Neuronal stem cell (in vitro differentiated cells): Measurements from ENCODE around the gene POLN.

Source experiments
- DNase-seq: peaks from one replicate; pipeline ENCODE4 v3.0.0-alpha.2; 2013; ENCODE audit warnings: low spot score
- H2AFZ ChIP-seq: one replicate; pipeline ENCODE4 v1.6.1; 2013; ENCODE audit warnings: mild to moderate bottlenecking, low read length, inconsistent platforms
- H2AK5ac ChIP-seq: 2 replicates; pipeline ENCODE4 v1.6.1; 2013; ENCODE audit warnings: low read depth, mild to moderate bottlenecking, inconsistent platforms, low read length, moderate library complexity, mixed read lengths
- H2BK120ac ChIP-seq: 2 replicates; pipeline ENCODE4 v1.6.1; 2013; ENCODE audit warnings: low read depth, mild to moderate bottlenecking, inconsistent platforms, low read length, moderate library complexity, mixed read lengths
- H2BK12ac ChIP-seq: one replicate; pipeline ENCODE4 v1.6.1; 2013; ENCODE audit warnings: low read length, inconsistent platforms
- H2BK15ac ChIP-seq: 2 replicates; pipeline ENCODE4 v1.6.1; 2013; ENCODE audit warnings: mild to moderate bottlenecking, low read length, inconsistent platforms, mixed read lengths
- H2BK5ac ChIP-seq: one replicate; pipeline ENCODE4 v1.6.1; 2013; ENCODE audit warnings: inconsistent platforms, mild to moderate bottlenecking, low read length, moderate library complexity
- H3K14ac ChIP-seq: one replicate; pipeline ENCODE4 v1.6.1; 2013; ENCODE audit warnings: low read length, inconsistent platforms
- H3K18ac ChIP-seq: 2 replicates; pipeline ENCODE4 v1.6.1; 2013; ENCODE audit warnings: low read length, inconsistent platforms
- H3K23ac ChIP-seq: 2 replicates; pipeline ENCODE4 v1.6.1; 2013; ENCODE audit warnings: low read depth, mild to moderate bottlenecking, mixed read lengths, low read length, inconsistent platforms; ENCODE audit not compliant: poor library complexity
- H3K27ac ChIP-seq: replicated peaks from 3 replicates; pipeline ENCODE4 v1.5.1; 2013; ENCODE audit warnings: low read length, inconsistent platforms
- H3K27me3 ChIP-seq, 3 experiments: 2 replicates each; pipeline ENCODE4 v1.6.1; 2013; ENCODE audit warnings: low read length in 3 of 3, mild to moderate bottlenecking in 2 of 3, inconsistent platforms in 1 of 3, low read depth in 1 of 3, mixed read lengths in 1 of 3, moderate library complexity in 1 of 3; ENCODE audit not compliant: control insufficient read depth in 3 of 3, insufficient read depth in 3 of 3
- H3K36me3 ChIP-seq, 2 donors: replicated peaks in 1 of 2; 2 replicates each; pipeline ENCODE4 v1.6.1; 2013; ENCODE audit warnings: low read length in 2 of 2; ENCODE audit not compliant: control insufficient read depth in 2 of 2, insufficient read depth in 2 of 2
- H3K4ac ChIP-seq: 2 replicates; pipeline ENCODE4 v1.6.1; 2013; ENCODE audit warnings: inconsistent platforms, mild to moderate bottlenecking, low read length, moderate library complexity
- H3K4me1 ChIP-seq, 2 donors: 1 replicate in 1 of 2; 2 replicates in 1 of 2; pipeline ENCODE4 v1.6.1; 2013; ENCODE audit warnings: low read length in 2 of 2, low read depth in 1 of 2; ENCODE audit not compliant: control insufficient read depth in 2 of 2, insufficient read depth in 1 of 2
- H3K4me2 ChIP-seq: one replicate; pipeline ENCODE4 v1.6.1; 2013; ENCODE audit warnings: mild to moderate bottlenecking, low read length, inconsistent platforms; ENCODE audit not compliant: insufficient read depth, poor library complexity, severe bottlenecking
- H3K4me3 ChIP-seq, 2 donors: 2 replicates each; pipeline ENCODE4 v1.5.1; 2013; ENCODE audit warnings: low read length in 2 of 2, mild to moderate bottlenecking in 2 of 2, inconsistent platforms in 1 of 2, moderate library complexity in 1 of 2
- H3K79me1 ChIP-seq: one replicate; pipeline ENCODE4 v1.6.1; 2013; ENCODE audit warnings: low read depth, mild to moderate bottlenecking, inconsistent platforms, low read length, moderate library complexity
- H3K9ac ChIP-seq: one replicate; pipeline ENCODE4 v1.6.1; 2013; ENCODE audit warnings: mild to moderate bottlenecking, low read depth, low read length, inconsistent platforms; ENCODE audit not compliant: poor library complexity
- H3K9me3 ChIP-seq, 2 donors: replicated peaks in 1 of 2; 2 replicates each; pipeline versions ENCODE3 to v1.6.1; 2013; ENCODE audit warnings: low read length in 2 of 2, mild to moderate bottlenecking in 2 of 2, inconsistent platforms in 1 of 2, low read depth in 1 of 2, mixed read lengths in 1 of 2, moderate library complexity in 1 of 2; ENCODE audit not compliant: control insufficient read depth in 2 of 2, insufficient read depth in 1 of 2
- H4K8ac ChIP-seq: one replicate; pipeline ENCODE4 v1.6.1; 2013; ENCODE audit warnings: low read depth, mild to moderate bottlenecking, inconsistent platforms, low read length, moderate library complexity
- H4K91ac ChIP-seq: one replicate; pipeline ENCODE4 v1.6.1; 2013; ENCODE audit warnings: low read length, low read depth, mild to moderate bottlenecking, inconsistent platforms; ENCODE audit not compliant: poor library complexity
- WGBS, 2 donors: extraction: QIAGEN DNeasy Blood & Tissue Kit; methylation state at CpG; one replicate each; pipeline ENCODE4 v1.1.7; 2013; ENCODE audit warnings: missing lambda C conversion rate in 2 of 2, mixed read lengths in 1 of 2; ENCODE audit not compliant: insufficient read length in 2 of 2, insufficient replicate concordance in 1 of 2; ENCODE audit errors: extremely low coverage in 2 of 2; 5-methylcytosine and 5-hydroxymethylcytosine counted together

POLN gene

GRCh38 chr4:2280531-2281300, 38.8 kb upstream of the POLN start:
- Histone ChIP-seq H4K91ac (no peak overlapping the region), H2BK120ac (no peak overlapping the region), H2AK5ac (peak overlapping the region; percentile 10), H3K4me3 (no peak overlapping the region), H3K4me1 (peaks cover 0 to 4% of the 10 kb centered on the region in 2 donors), H3K14ac (no peak overlapping the region), H3K18ac (peak overlapping the region; percentile 79), H2AFZ (no peak overlapping the region), H3K79me1 (no peaks in the 10 kb centered on the region), H2BK12ac (no peak overlapping the region), H2BK5ac (peak overlapping the region; percentile 10), H3K9ac (no peak overlapping the region), H3K4ac (no peak overlapping the region), H3K27ac (no peak overlapping the region), H3K9me3 (peaks cover 0 to 1% of the 10 kb centered on the region in 2 donors), H3K23ac (no peak overlapping the region), H3K4me2 (no peak overlapping the region), H4K8ac (no peak overlapping the region), H3K27me3 (peaks cover 0 to 13% (median 0%) of the 10 kb centered on the region in 3 experiments), H2BK15ac (peak overlapping the region; percentile 46), H3K36me3 (no peaks in the 10 kb centered on the region)
- no CpG with 5 or more reads among the region's 13 CpGs for WGBS, 2 donors
- DNase-seq = no peak

- Histone ChIP-seq H4K8ac (no peak overlapping the region), H3K18ac (no peak overlapping the region), H2BK120ac (no peak overlapping the region), H3K27ac (no peak overlapping the region), H2BK15ac (no peak overlapping the region), H2AK5ac (no peak overlapping the region), H3K9ac (no peak overlapping the region), H3K23ac (no peak overlapping the region), H3K4me2 (no peak overlapping the region), H3K4ac (no peak overlapping the region), H3K79me1 (no peaks in the 10 kb centered on the region), H3K4me1 (no peaks in the 10 kb centered on the region), H3K9me3 (peaks cover 0 to 1% of the 10 kb centered on the region in 2 donors), H2BK12ac (no peak overlapping the region), H2AFZ (no peak overlapping the region), H2BK5ac (no peak overlapping the region), H4K91ac (no peak overlapping the region), H3K36me3 (no peaks in the 10 kb centered on the region), H3K14ac (no peak overlapping the region), H3K27me3 (peaks cover 0 to 18% (median 0%) of the 10 kb centered on the region in 3 experiments), H3K4me3 (no peak overlapping the region)
- DNase-seq = no peak
- WGBS, 2 donors = no CpG with 5 or more reads among the region's 9 CpGs
These were observed 36.0 kb upstream of the POLN start for GRCh38 chr4:2277956-2278355.

GRCh38 chr4:2276581-2277325, 34.8 kb upstream of the POLN start:
- no peaks in the 10 kb centered on the region for H3K36me3 ChIP-seq
- no peak overlapping the region for H3K27ac ChIP-seq
- H3K9me3 ChIP-seq = peaks cover 0 to 1% of the 10 kb centered on the region in 2 donors
- WGBS, 2 donors = 100% methylated on average over 3 of the region's 30 CpGs; no CpG with 5 or more reads in 1 of the 2 donors
- no peak overlapping the region for H2AFZ ChIP-seq
- no peak overlapping the region for H2BK15ac ChIP-seq
- no peak overlapping the region for H2AK5ac ChIP-seq
- no peak overlapping the region for H2BK12ac ChIP-seq
- H2BK120ac ChIP-seq = no peak overlapping the region
- no peak for DNase-seq
- H3K4me1 ChIP-seq = no peaks in the 10 kb centered on the region
- H3K14ac ChIP-seq = no peak overlapping the region
- no peak overlapping the region for H4K8ac ChIP-seq
- no peak overlapping the region for H4K91ac ChIP-seq
- no peak overlapping the region for H3K18ac ChIP-seq
- no peak overlapping the region for H2BK5ac ChIP-seq
- H3K4me2 ChIP-seq = no peak overlapping the region
- H3K4ac ChIP-seq = no peak overlapping the region
- H3K9ac ChIP-seq = no peak overlapping the region
- H3K27me3 ChIP-seq = peaks cover 0 to 29% (median 0%) of the 10 kb centered on the region in 3 experiments
- no peak overlapping the region for H3K4me3 ChIP-seq
- H3K23ac ChIP-seq = no peak overlapping the region
- H3K79me1 ChIP-seq = no peaks in the 10 kb centered on the region
